GM19099 (cell line): ENCODE results near the gene DCAF11.

ENCODE experiments used
- POLR2A ChIP-seq: IDR thresholded peaks from 3 replicates; pipeline ENCODE4 v1.6.1; 2011; ENCODE audit warnings: low read depth; ENCODE audit not compliant: insufficient read length; ENCODE audit errors: extremely low read depth

The DCAF11 gene

DNA sequence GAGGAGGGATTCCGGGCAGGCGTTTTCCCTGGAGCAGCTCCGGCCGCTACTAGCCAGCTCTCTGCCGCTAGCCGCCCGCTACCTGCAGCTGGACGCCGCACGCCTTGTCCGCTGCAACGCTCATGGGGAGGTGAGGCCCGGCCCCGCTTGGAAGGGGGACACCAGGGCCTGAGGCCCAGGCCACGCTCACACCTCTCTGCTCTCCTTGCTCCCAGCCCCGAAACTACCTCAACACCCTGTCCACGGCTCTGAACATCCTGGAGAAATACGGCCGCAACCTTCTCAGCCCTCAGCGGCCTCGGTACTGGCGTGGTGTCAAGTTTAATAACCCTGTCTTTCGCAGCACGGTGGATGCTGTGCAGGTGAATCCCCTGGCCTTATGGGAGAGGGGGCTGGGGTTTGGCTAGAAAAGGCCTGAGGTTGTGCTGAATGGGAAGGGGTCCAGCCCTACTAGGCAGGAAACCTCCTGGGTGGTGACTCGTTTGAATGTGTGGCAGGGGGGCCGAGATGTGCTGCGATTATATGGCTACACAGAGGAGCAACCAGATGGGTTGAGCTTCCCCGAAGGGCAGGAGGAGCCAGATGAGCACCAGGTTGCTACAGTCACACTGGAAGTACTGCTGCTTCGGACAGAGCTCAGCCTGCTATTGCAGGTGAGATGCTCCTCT, 33.3 kb downstream of the DCAF11 start:
- TF ChIP-seq POLR2A = no peak

DNA sequence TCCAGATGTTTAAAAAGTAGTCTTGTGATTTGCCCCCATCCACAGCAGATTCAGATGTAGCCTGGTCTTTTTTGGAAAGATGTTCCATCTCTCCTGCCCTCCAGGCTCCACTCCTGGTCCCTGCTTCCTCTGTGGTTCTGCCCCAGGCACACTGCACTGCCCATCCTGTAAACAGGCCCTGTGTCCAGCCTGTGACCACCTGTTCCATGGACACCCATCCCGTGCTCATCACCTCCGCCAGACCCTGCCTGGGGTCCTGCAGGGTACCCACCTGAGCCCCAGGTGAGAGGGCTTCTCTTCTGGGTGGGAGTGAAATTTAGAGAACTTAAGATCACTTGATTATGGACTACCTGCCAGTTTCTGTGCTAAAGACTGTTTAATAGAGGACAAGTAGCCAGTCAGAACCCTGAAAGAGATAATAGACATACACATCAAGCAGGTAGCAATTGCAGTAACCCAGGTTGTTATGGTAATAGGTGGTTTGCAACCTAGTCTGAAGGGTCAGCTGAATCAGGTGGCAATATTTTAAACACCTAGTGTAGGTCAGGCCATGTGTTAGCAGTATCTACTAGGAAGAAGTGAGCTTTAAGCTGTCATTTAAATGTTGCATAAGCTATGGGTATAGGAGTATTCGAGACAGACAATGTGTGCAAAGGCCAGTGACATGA, 34.9 kb downstream of the DCAF11 start:
- no peak for TF ChIP-seq POLR2A

DNA sequence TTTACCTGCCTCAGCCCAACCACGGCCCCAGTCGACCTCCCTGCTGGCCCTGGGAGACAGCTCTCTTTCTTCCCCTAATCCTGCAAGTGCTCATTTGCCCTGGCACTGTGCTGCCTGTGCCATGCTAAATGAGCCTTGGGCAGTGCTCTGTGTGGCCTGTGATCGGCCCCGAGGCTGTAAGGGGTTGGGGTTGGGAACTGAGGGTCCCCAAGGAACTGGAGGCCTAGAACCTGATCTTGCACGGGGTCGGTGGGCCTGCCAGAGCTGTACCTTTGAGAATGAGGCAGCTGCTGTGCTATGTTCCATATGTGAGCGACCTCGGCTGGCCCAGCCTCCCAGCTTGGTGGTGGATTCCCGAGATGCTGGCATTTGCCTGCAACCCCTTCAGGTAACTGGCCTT, 35.5 kb downstream of the DCAF11 start:
- TF ChIP-seq POLR2A = no peak

DNA sequence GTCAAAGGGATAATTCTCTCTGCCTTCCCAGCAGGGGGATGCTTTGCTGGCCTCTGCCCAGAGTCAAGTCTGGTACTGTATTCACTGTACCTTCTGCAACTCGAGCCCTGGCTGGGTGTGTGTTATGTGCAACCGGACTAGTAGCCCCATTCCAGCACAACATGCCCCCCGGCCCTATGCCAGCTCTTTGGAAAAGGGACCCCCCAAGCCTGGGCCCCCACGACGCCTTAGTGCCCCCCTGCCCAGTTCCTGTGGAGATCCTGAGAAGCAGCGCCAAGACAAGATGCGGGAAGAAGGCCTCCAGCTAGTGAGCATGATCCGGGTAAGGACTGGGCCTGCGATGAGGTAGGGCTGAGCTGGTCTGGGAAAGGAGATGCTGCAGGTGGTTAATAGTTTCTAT, 36.0 kb downstream of the DCAF11 start:
- TF ChIP-seq POLR2A = no peak

DNA sequence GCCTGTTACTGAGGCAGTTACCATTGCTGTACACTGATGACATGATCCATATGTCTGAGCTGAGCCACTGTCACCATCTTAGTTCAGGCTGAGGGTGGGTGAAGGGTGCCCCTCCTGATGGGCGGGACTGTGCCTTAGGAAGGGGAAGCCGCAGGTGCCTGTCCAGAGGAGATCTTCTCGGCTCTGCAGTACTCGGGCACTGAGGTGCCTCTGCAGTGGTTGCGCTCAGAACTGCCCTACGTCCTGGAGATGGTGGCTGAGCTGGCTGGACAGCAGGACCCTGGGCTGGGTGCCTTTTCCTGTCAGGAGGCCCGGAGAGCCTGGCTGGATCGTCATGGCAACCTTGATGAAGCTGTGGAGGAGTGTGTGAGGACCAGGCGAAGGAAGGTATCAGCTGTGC, 36.4 kb downstream of the DCAF11 start:
- no peak for TF ChIP-seq POLR2A

DNA sequence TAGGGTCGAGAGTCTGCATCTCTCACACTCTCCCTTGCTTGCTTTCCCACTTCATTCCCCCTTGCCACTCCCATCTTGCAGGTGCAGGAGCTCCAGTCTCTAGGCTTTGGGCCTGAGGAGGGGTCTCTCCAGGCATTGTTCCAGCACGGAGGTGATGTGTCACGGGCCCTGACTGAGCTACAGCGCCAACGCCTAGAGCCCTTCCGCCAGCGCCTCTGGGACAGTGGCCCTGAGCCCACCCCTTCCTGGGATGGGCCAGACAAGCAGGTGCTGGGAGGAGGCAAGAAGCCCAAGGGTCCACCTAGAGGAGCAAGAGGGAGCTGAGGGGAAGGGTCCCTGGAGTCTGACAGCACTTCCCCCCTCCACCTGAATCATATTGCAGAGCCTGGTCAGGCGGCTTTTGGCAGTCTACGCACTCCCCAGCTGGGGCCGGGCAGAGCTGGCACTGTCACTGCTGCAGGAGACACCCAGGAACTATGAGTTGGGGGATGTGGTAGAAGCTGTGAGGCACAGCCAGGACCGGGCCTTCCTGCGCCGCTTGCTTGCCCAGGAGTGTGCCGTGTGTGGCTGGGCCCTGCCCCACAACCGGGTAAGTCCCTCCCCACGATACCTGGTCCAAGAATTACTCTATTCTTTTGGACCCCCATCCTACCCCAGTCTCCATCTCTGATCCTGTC, 37.0 kb downstream of the DCAF11 start:
- TF ChIP-seq POLR2A = no peak

DNA sequence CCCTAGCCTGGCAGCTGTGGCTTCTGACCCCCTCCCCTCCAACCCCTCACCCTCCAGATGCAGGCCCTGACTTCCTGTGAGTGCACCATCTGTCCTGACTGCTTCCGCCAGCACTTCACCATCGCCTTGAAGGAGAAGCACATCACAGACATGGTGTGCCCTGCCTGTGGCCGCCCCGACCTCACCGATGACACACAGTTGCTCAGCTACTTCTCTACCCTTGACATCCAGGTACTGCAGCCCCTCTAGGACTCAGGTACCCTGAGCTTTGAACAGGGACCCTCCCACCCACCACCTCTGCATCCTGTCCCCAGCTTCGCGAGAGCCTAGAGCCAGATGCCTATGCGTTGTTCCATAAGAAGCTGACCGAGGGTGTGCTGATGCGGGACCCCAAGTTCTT, 40.5 kb downstream of the DCAF11 start:
- no peak for TF ChIP-seq POLR2A

DNA sequence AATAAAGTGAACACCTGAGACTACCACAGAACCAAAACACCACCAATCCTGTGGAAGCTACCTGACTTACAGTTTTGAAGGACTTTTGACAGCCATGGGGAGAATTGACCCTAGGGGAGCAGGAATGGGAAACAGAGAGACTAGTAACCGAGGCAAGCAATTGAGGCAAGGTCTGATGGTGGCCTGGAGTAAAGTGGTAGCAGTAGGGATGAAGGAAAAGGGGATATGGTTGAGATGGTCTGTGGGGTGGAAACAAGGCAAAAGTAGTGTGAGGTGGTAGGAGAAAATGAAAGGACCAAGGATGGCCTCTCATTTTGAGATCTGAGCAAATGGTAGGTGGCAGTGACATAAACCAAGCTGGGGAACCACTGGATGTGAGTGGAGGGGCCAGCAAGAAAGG, 42.3 kb downstream of the DCAF11 start:
- no peak for TF ChIP-seq POLR2A

DNA sequence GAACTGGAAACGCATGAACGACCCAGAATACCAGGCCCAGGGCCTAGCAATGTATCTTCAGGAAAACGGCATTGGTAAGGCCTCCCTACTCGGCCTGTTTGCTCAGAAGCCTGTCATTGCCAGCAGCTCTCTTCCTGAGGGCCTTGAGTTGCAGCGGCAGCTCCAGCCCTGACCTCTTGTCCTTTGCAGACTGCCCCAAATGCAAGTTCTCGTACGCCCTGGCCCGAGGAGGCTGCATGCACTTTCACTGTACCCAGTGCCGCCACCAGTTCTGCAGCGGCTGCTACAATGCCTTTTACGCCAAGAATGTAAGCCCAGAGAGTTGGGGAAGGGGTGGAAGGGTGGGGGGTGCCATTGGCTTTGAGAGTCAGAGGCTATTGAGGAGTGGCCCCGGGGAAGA, 42.8 kb downstream of the DCAF11 start:
- TF ChIP-seq POLR2A = no peak

DNA sequence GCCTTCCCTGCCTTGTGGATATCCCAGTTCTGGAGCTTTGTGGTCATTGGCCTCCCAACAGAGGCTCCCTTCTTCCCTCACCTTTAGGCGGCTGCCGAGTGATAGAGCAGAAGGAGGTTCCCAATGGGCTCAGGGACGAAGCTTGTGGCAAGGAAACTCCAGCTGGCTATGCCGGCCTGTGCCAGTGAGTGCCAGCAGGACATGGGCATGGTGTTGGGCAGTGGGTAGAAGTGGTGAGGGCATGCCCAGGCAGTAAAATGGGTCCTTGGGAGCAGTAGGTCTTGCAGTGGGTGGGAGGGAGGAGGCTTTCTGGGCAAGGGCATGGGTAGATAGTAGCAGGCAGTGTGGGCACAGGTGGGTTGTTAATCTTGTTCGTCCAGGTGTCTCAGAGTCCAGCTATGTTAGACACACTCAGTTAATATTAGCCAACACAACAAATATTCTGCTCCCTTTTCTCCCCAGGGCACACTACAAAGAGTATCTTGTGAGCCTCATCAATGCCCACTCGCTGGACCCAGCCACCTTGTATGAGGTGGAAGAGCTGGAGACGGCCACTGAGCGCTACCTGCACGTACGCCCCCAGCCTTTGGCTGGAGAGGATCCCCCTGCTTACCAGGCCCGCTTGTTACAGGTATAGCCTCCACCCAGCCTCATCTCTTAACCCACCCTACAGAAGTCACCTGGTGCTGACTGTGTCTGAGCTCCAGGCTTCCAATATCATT, 45.4 kb downstream of the DCAF11 start:
- TF ChIP-seq POLR2A = no peak

DNA sequence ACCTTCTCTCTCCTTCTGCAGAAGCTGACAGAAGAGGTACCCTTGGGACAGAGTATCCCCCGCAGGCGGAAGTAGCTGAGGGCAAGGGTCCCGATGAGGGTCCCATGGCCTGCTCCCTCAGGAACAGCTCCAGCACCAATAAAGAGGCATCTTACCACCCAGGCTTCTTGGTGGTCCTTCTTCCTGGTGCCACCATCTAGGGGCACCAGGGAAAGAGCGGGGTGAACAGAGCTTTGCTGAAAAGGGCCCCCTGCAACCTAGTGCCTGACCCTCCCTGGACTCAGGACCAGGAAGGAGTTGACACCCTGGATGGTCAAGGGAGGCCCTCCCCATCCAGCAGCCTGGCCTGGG, 45.9 kb downstream of the DCAF11 start:
- TF ChIP-seq POLR2A = no peak

DNA sequence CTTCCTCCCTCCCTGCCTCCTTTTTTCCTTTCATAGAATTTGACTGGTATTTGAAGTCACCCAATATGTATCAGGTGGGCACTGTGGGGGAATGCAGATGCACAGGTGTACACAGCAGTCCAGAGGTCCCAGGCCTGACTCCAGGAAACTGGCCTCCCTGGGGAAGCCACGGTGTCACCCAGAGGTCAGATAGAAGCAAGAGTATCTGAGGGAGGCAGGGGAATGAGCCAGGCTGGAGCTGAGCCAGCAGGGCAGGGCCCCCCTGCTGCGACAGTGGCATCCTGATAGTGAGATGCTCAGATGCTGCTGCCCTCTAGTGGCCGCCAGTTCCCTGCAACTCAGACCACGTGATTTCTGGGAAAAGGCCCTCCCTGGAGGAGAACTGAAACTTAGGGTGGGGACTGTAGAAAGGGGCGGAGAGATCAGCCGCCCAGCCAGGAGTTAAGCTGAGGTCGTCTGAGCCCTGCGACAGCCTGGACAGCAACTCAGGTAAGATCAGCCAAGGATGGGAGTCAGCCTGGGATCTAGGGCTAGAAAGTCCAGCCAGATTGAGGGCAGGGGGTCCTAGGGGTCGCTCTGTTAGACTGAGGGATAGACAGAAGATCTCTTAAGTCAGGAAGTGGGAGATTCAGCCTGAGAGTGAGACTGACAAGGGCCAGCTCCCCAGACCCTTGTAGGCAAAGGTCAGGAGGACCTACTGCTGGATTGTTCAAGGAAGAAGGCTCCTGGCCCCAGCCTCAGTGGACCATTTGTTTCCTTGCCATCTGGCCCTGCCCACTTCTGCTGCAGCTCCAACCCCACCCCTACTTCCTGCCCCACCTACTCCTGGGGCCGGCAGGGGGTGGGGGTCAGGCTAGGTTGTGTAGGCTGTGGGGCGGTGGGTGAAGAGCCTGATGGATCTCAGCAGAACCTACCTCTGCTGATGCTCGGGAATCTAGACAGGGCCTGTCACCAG, 46.5 kb downstream of the DCAF11 start, which contains the start of gene IRF9:
IRF9 (plus strand) TSS at position 416 of the 955 bp plus-strand sequence. CDS start 880 bp downstream, outside the sequence.
- TF ChIP-seq POLR2A = peak; percentile 97

DNA sequence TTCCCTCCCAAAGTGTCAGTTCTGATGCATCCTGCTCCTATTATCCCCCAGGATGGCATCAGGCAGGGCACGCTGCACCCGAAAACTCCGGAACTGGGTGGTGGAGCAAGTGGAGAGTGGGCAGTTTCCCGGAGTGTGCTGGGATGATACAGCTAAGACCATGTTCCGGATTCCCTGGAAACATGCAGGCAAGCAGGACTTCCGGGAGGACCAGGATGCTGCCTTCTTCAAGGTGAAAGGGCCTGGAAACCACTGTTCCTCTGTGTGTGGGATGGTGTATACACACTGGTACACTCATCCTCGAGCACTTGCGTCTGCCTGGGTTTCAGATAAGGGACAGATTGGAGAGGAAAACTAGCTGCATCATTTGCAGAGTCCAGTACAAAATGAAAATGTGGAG, 47.5 kb downstream of the DCAF11 start:
- TF ChIP-seq POLR2A = no peak

DNA sequence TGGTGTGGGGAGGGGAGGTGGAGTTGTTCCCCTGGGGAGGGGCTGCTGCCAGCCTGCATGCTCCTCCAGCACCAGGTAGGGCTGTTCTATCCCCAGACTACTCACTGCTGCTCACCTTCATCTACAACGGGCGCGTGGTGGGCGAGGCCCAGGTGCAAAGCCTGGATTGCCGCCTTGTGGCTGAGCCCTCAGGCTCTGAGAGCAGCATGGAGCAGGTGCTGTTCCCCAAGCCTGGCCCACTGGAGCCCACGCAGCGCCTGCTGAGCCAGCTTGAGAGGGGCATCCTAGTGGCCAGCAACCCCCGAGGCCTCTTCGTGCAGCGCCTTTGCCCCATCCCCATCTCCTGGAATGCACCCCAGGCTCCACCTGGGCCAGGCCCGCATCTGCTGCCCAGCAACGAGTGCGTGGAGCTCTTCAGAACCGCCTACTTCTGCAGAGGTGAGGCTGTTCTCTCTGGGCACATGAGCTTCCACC, 50.0 kb downstream of the DCAF11 start:
- peak; percentile 8 for TF ChIP-seq POLR2A
